ENCODE results near the gene FBXO46. TPM values are rescaled to one million over a fixed set of nuclear protein-coding genes. Genes with fewer than 3 reads are reported as not detected.

FBXO46 gene
- total and polyA plus RNA-seq, 10 of the 15 experiments (the other 5 are each of a cell fraction or from before 2014, with no cell fraction given), result 2.5 to 61.5 (median 13.7) TPM

GRCh38 chr19:45769821-45770191 lies 39.1 kb upstream of the FBXO46 start (continued):
- no peak for TF ChIP-seq RAD21 (IDR thresholded peaks at IDR 0.05; ENCODE audit: insufficient read depth, low read depth, low read length)
- no peak for TF ChIP-seq ZNF207 (IDR thresholded peaks at IDR 0.05; ENCODE audit: borderline replicate concordance)
- no peak for TF ChIP-seq SPI1 (IDR thresholded peaks at IDR 0.05; ENCODE audit: borderline replicate concordance, insufficient read depth, low read depth, low read length)
- no peak for TF ChIP-seq BCLAF1 (IDR thresholded peaks at IDR 0.05)
- TF ChIP-seq ZNF24 (IDR thresholded peaks at IDR 0.05), result no peak
- TF ChIP-seq HDAC6 (IDR thresholded peaks at IDR 0.05; ENCODE audit: unreplicated experiment), result no peak
- TF ChIP-seq NKRF (conservative IDR thresholded peaks at IDR 0.05), result 0 out of 2 replicates have a peak, but pooled peaks have one; percentile 15
- TF ChIP-seq STAT3 (IDR thresholded peaks at IDR 0.05; ENCODE audit: low read depth, low read length), result no peak
- no peak for TF ChIP-seq TARDBP (IDR thresholded peaks at IDR 0.05; ENCODE audit: borderline replicate concordance)
- TF ChIP-seq CHD4 (IDR thresholded peaks at IDR 0.05), result no peak
- TF ChIP-seq BCL11A (IDR thresholded peaks at IDR 0.05; ENCODE audit: low read depth, low read length), result no peak
- no peak for TF ChIP-seq NRF1 (conservative IDR thresholded peaks at IDR 0.05; ENCODE audit: low read depth, low read length)
- no peak for TF ChIP-seq NFYA (IDR thresholded peaks at IDR 0.05; ENCODE audit: borderline replicate concordance, low read depth, low read length)
- TF ChIP-seq TCF12 (IDR thresholded peaks at IDR 0.05; ENCODE audit: low read depth, low read length), result no peak
- TF ChIP-seq MXI1 (IDR thresholded peaks at IDR 0.05; ENCODE audit: low read depth, low read length), result no peak
- no peak for TF ChIP-seq ZBTB33 (IDR thresholded peaks at IDR 0.05)
- TF ChIP-seq POLR2A (IDR thresholded peaks at IDR 0.05; ENCODE audit: low read depth, low read length), result no peak; the same call in 1 of the 2 replicates
- TF ChIP-seq MAX (IDR thresholded peaks at IDR 0.05; ENCODE audit: low read depth, low read length), result no peak
- TF ChIP-seq GABPA (IDR thresholded peaks at IDR 0.05; ENCODE audit: low read depth), result no peak
- TF ChIP-seq YBX1 (IDR thresholded peaks at IDR 0.05), result no peak
- no peak for TF ChIP-seq CEBPZ (IDR thresholded peaks at IDR 0.05; ENCODE audit: low read depth, low read length)
- peak; percentile 22; the same call in 1 of the 2 replicates for TF ChIP-seq GATAD2B (conservative IDR thresholded peaks at IDR 0.05; ENCODE audit: low read depth)
